ENCODE data around the gene TNS1. TPM values are rescaled to one million over a fixed set of nuclear protein-coding genes. Genes with fewer than 3 reads are reported as not detected.

The TNS1 gene
- total RNA-seq, 1 experiment from 2014 or later, result 6.2 TPM

DNA sequence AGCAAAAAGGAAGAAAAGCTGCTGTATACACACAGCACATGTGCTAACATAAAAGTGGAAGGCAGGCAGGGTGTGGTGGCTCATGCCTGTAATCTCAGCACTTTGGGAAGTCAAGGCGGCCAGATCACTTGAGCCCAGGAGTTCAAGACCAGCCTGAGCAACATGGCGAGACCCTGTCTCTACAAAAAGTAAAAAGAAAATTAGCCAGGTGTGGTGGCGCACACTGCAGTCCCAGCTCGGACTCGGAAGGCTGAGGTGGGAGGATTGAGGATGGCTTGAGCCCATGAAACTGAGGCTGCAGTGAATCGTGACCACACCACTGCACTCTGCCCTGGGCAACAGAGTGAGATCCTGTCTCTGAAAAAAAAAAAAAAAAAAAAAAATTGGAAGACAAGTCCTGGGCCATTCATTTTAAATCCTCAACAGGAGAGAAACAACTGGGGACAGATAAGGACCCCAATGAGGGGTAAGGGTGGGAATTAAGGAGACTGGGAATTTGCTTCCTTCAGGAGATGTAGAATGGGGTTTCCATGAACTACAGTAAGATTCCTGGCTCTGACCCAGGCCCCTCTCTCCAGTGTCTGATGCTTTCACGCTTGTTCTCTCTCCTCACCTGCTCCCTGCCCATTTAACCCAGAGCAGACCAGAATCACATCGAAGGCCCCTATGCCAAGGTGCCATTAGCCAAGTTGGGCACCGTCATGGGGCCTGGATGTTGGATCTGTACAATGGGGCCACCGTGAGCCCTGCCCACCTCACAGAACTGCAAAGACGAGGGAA lies 29.6 kb downstream of the TNS1 start:
- Histone ChIP-seq H3K4me2 (ENCODE audit: low read length) (no peak overlapping the region), H4K20me1 (ENCODE audit: insufficient read depth) (no peaks in the 10 kb centered on the region), H3K27me3 (ENCODE audit: insufficient read depth, low read length) (no peaks in the 10 kb centered on the region), H3K4me3 (replicated peaks in 1 of 2; ENCODE audit: low read depth in 1 of 2, low read length in 2 of 2) (no peak overlapping the region), H3K79me2 (ENCODE audit: insufficient read depth, low read length) (no peaks in the 10 kb centered on the region), H3K9me2 (ENCODE audit: insufficient read depth) (no peaks in the 10 kb centered on the region), H3K9me3 (ENCODE audit: control insufficient read depth in 1 of 2, insufficient read depth in 1 of 2, low read depth in 1 of 2, low read length in 2 of 2) (no peaks in the 10 kb centered on the region), H3K4me1 (ENCODE audit: control insufficient read depth in 1 of 2, insufficient read depth in 2 of 2, low read length in 2 of 2) (no peaks in the 10 kb centered on the region), H3K36me3 (ENCODE audit: control insufficient read depth in 1 of 2, insufficient read depth in 2 of 2, low read length in 2 of 2) (no peaks in the 10 kb centered on the region), H3K27ac (ENCODE audit: low read depth, low read length) (no peak overlapping the region), H3K9ac (ENCODE audit: low read length) (no peak overlapping the region), H2AFZ (ENCODE audit: low read depth, low read length, poor library complexity, severe bottlenecking) (no peak overlapping the region)
- no peak for TF ChIP-seq SIN3A (IDR thresholded peaks at IDR 0.05; ENCODE audit: low read depth)
- no peak for TF ChIP-seq POLR2AphosphoS5 (IDR thresholded peaks at IDR 0.05; ENCODE audit: low read depth, low read length)
- TF ChIP-seq, protein P1, sequence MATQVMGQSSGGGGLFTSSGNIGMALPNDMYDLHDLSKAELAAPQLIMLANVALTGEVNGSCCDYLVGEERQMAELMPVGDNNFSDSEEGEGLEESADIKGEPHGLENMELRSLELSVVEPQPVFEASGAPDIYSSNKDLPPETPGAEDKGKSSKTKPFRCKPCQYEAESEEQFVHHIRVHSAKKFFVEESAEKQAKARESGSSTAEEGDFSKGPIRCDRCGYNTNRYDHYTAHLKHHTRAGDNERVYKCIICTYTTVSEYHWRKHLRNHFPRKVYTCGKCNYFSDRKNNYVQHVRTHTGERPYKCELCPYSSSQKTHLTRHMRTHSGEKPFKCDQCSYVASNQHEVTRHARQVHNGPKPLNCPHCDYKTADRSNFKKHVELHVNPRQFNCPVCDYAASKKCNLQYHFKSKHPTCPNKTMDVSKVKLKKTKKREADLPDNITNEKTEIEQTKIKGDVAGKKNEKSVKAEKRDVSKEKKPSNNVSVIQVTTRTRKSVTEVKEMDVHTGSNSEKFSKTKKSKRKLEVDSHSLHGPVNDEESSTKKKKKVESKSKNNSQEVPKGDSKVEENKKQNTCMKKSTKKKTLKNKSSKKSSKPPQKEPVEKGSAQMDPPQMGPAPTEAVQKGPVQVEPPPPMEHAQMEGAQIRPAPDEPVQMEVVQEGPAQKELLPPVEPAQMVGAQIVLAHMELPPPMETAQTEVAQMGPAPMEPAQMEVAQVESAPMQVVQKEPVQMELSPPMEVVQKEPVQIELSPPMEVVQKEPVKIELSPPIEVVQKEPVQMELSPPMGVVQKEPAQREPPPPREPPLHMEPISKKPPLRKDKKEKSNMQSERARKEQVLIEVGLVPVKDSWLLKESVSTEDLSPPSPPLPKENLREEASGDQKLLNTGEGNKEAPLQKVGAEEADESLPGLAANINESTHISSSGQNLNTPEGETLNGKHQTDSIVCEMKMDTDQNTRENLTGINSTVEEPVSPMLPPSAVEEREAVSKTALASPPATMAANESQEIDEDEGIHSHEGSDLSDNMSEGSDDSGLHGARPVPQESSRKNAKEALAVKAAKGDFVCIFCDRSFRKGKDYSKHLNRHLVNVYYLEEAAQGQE (IDR thresholded peaks at IDR 0.05; ENCODE audit: low read depth), result no peak
- no peak for TF ChIP-seq SP1 (IDR thresholded peaks at IDR 0.05; ENCODE audit: low read depth)
- CTCF ChIA-PET, result no interaction called here
- no TSS peak for BruUV-seq (replicated peaks)
- DNase-seq (ENCODE audit: low read depth, low spot score), result no peak
- intact Hi-C loops (cut with micrococcal nuclease), result no loop called here
- POLR2A ChIA-PET, result no interaction called here
- no peak for ATAC-seq
- RAD21 ChIA-PET (ENCODE audit: low non-redundant PET in 1 of 2, low total read pairs in 2 of 2, uncharacterized antibody in 2 of 2, unreplicated experiment in 2 of 2), result no interaction called here

DNA sequence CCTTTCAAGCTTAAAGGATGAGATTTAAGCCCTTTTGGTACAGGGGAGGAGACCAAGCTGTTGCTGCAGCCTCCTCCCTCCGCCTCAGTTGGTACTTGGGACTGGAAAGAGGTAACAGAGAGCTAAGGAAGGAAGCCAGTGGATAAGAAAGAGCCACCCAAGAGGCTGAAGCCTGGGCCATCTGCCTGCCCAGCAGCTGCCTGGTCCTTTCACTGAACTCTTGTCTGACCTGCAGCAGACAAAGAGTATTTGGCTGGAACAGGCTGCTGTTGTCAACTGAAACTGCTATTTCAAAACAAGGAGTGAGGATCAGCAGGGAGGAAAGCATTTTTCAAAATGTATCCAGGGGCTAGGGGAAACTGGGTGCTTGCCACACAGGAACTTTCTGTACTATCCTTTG lies 30.3 kb downstream of the TNS1 start:
- CTCF ChIA-PET, result no interaction called here
- intact Hi-C loops (cut with micrococcal nuclease), result no loop called here
- POLR2A ChIA-PET, result no interaction called here

More for the DNA sequence above, 30.3 kb downstream of the TNS1 start:
- no peak for ATAC-seq
- Histone ChIP-seq H3K4me2 (ENCODE audit: low read length) (no peak overlapping the region), H2AFZ (ENCODE audit: low read depth, low read length, poor library complexity, severe bottlenecking) (no peak overlapping the region), H3K9ac (ENCODE audit: low read length) (no peak overlapping the region), H4K20me1 (ENCODE audit: insufficient read depth) (no peaks in the 10 kb centered on the region), H3K4me3 (replicated peaks in 1 of 2; ENCODE audit: low read depth in 1 of 2, low read length in 2 of 2) (no peak overlapping the region), H3K79me2 (ENCODE audit: insufficient read depth, low read length) (no peaks in the 10 kb centered on the region), H3K9me2 (ENCODE audit: insufficient read depth) (no peaks in the 10 kb centered on the region), H3K4me1 (ENCODE audit: control insufficient read depth in 1 of 2, insufficient read depth in 2 of 2, low read length in 2 of 2) (no peaks in the 10 kb centered on the region), H3K27ac (ENCODE audit: low read depth, low read length) (no peak overlapping the region), H3K9me3 (ENCODE audit: control insufficient read depth in 1 of 2, insufficient read depth in 1 of 2, low read depth in 1 of 2, low read length in 2 of 2) (no peaks in the 10 kb centered on the region), H3K27me3 (ENCODE audit: insufficient read depth, low read length) (no peaks in the 10 kb centered on the region), H3K36me3 (ENCODE audit: control insufficient read depth in 1 of 2, insufficient read depth in 2 of 2, low read length in 2 of 2) (no peaks in the 10 kb centered on the region)
- no peak for DNase-seq (ENCODE audit: low read depth, low spot score)
- RAD21 ChIA-PET (ENCODE audit: low non-redundant PET in 1 of 2, low total read pairs in 2 of 2, uncharacterized antibody in 2 of 2, unreplicated experiment in 2 of 2), result no interaction called here
- BruUV-seq (replicated peaks), result no TSS peak
- TF ChIP-seq ZNF274 (IDR thresholded peaks at IDR 0.05; ENCODE audit: low read depth, low read length), result no peak
- TF ChIP-seq RAD21 (IDR thresholded peaks at IDR 0.05; ENCODE audit: low read depth), result no peak
- TF ChIP-seq ELF1 (IDR thresholded peaks at IDR 0.05; ENCODE audit: borderline replicate concordance, low read depth), result no peak
- no peak for TF ChIP-seq SRF (IDR thresholded peaks at IDR 0.05; ENCODE audit: low read depth)

Measured in HCT116 (cell line).